GM12892 (cell line): ENCODE results near the gene CA12.

Experiments used
- POLR2A ChIP-seq: IDR thresholded peaks from 2 replicates; pipeline ENCODE4 v1.6.1; 2011; ENCODE audit warnings: low read depth, low read length, control low read depth
- POLR2AphosphoS5 ChIP-seq: IDR thresholded peaks from 2 replicates; pipeline ENCODE4 v1.6.1; 2011; ENCODE audit warnings: low read depth, low read length, control low read depth
- TAF1 ChIP-seq: IDR thresholded peaks from 2 replicates; pipeline ENCODE4 v1.6.1; 2011; ENCODE audit warnings: low read depth, mild to moderate bottlenecking, control low read depth, low read length, borderline replicate concordance

DNA sequence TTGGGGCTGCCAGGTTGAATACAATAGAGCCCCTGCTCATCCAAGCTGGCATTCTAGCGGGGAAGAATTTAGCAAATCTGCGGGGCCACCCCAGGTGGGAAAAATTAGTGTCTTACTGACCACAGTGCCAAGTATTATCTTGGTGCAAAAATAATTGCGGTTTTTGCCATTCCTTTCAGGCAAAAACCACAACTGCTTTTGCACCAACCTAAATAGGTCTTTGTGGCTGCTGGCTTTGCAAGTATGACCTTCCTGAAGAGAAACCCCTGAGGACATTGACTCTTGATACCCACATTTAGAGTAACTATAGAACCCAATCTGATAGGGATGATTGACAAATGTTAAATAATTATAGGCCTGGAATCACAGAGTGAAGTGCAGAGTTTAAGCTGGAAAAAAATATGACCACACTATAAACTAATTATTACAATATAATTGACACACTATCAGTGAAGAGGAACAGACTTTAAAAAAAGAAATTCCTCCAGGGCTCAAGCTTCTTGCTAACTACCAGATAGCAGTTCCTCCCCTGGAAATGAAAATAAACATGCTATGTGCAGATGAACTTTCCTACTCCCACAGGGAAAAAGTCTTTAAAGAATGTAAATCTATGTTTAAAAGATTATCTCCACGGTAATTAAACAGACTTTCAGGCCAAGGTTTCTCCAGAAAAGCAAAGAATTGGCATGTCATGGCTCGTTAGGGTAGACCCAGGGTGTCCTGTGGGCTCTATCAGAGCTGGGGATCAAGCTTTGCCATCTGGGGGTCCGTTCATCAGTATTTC is 34.4 kb downstream of the CA12 start:
- TF ChIP-seq POLR2A (no peak), TAF1 (no peak), POLR2AphosphoS5 (no peak)
